Activated CD8-positive, alpha-beta memory T cell treated with anti-CD3 and anti-CD28 coated beads for 36 hours (primary cell): ENCODE results near the gene PRKRIP1. TPM values are rescaled to one million over a fixed set of nuclear protein-coding genes. Genes with fewer than 3 reads are reported as not detected.

Experiments
- CTCF ChIA-PET: fragments of 350-600 bp; sonication (Branson Sonifier 250); formaldehyde crosslinking; loops from one replicate; lab custom pipeline; 2021; ENCODE audit warnings: antibody characterized with exemption; lab: Charles Lee
- POLR2A ChIA-PET: fragments of 350-600 bp; sonication (Branson Sonifier 250); formaldehyde crosslinking; loops from one replicate; lab custom pipeline; 2021; ENCODE audit warnings: antibody characterized with exemption; lab: Charles Lee
- total RNA-seq, 2 experiments: library from RNA; stranded (reverse); gene quantifications; one replicate each; pipeline ENCODE4 v1.2.3, GENCODE V29; 2021

The PRKRIP1 gene
- total RNA-seq, 2 experiments from 2014 or later = 23.8 to 25.5 TPM

DNA sequence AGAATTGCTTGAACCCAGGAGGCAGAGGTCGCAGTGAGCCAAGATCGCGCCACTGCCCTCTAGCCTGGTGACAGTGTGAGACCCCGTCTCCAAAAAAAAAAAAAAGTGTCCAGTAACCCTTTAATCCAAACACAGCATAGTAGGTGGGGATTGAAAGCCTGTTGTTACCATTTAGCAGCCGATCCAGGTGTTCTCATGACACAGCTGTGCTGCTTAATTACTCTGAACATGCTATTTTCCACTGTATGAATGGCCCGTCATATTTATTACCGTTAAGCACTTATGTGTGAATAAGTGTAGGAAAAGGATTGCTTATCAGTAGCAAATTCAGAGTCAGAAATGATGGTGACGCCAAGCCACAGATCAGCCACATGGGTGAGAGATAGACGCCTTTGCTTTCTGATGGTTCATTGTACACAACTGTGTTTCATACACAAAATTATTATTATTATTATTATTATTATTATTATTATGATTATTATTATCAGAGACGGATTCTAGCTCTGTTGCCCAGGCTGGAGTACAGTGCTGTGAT, 25.6 kb downstream of the PRKRIP1 start:
- POLR2A ChIA-PET = no interaction called here
- CTCF ChIA-PET = interaction anchor here (0.6 to 2.5 kb wide), 2 partner anchors 9 to 12 kb away, joined by 5 read pairs; partner anchors contain the start of gene ORAI2

DNA sequence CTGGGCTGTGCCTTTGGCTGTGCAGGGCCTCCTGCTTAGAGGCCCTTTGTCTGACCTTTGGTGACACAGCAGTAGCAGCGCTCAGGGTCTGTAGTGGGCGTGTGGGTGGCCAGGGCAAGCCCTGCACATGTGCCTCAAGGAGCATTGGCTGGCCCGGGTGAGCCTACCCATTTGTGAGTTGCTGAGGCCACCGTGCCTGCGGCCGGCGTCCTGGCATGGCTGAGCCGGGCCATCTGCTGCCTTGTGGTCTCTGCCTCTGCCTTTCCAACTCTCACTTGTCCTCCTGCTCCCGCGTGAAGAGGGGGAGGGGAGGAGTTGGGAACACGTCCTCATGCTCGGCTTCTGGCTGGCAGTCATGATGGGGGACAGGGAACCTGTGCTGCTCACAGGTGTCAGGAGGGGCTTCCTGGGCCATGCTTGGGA, 28.0 kb downstream of the PRKRIP1 start:
- ChIA-PET CTCF (interaction anchor here (3.6 to 4.3 kb wide), 2 partner anchors 8 to 19 kb away, joined by 12 to 25 read pairs; no protein-coding TSS in a partner anchor), POLR2A (no interaction called here)

DNA sequence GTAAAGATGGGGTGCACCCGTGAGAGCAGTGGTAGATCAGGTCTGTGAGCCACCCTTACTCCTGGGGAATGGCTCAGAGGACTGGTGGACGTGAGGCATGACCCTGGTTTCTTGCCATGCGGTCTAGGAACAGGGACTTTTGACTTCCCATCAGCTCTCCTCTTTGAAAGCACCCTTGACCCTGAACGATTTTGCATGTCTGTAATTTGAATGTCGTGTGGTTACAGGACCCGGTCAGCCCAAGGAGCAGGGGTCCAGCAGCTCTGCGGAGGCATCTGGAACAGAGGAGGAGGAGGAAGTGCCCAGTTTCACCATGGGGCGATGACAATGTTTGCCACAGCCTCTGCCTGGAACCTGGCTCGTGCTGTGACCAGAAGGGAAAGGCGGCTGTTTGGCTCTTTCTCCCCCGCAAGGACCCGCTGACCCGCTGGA, 28.6 kb downstream of the PRKRIP1 start:
- POLR2A ChIA-PET = no interaction called here
- CTCF ChIA-PET = interaction anchor here (3.6 to 4.3 kb wide), 2 partner anchors 9 to 20 kb away, joined by 12 to 25 read pairs; no protein-coding TSS in a partner anchor

DNA sequence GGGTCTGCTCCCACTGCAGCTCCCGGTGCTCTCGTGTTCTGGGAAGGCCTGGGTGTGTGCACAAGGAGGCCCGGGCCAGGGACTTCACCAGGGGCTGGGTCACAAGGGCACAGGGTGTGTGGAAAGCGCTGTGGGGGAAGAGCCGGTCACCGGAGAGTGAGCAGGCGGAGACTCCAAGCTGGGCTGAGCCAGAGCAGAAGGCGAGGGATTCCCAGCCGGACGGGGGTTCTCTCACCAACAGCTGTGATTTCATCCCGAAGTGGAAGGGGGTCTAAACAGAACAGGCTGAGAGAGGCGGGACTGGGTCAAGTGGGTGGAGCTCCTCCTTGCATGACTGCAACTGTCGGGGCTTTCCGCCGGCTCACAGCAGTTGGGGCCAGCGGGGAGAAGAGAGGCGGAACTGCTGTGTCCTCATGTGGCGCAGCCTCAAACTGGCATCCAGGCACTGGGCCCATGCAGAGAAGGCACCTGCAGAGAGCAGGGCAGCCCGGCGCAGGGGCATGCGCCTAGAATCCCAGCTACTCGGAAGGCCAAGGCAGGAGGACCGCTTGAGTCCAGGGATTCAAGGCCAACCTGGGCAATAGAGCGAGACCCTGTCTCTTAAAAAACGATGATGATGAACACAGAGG, 29.6 kb downstream of the PRKRIP1 start:
- ChIA-PET CTCF (interaction anchor here (0.7 to 4.3 kb wide), 6 partner anchors 8 to 139 kb away, joined by 3 to 25 read pairs (median 4); partner anchors contain the start of gene SH2B2), POLR2A (interaction anchor here (0.6 to 1.9 kb wide), 6 partner anchors 8 to 843 kb away, joined by 3 to 30 read pairs (median 3); no protein-coding TSS in a partner anchor)

DNA sequence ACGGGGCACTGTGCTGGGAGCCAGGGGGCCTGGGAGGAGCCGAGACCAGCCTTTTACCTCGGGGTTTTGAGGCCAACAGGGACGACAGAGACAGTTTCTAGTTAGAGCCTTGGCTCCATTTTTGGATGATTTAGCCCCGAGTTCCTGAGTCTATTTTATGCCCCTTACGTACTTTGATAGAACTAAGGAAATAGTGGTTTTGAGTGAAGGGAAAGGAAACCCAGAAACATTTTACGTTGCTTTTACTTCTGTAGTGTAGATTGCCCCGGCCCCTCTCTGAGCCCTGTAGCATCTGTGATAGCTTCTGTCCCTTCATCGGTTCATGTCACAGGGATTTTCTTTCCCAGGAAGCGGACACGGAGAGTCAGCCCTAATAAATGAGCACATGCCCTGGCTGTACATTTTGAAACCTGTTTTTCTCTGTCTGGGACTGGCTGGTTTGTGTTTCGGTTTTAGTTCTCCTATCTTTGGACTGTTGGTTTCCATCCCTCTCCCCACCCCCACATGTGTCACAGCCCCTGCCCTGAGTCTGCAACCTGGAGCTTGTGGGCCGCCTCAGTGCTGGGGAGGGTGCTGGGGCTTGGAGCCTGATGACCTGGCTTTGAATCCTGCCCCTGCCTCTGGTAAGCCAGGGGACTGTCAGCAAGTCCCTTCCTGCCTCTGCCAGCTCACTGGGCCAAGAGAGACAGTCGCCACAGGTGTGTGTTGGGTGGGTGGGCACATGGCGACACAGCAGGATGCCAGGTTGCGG, 30.3 kb downstream of the PRKRIP1 start:
- POLR2A ChIA-PET = interaction anchor here (0.6 to 1.9 kb wide), 4 partner anchors 10 to 844 kb away, joined by 3 to 30 read pairs (median 3); no protein-coding TSS in a partner anchor

DNA sequence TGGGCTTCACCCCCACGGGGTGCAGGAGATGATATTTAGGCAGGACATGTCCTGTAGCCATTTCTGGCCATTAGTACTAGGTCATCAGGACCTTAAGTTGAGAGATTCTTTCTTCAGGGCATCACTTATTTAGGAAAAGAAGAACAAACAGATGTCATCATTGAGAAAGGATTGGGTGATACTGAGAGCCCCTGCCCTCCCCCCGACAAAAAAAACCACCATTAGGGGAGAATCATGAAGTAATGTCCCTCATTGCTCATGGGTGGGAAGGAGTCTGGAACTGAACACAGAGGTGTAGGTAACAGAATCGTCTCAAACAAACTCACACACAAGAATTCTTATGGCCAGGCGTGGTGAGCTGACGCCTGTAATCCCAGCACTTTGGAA, 30.8 kb downstream of the PRKRIP1 start:
- POLR2A ChIA-PET = interaction anchor here (1.9 kb wide), 1 partner anchor 11 kb away, joined by 30 read pairs; no protein-coding TSS in a partner anchor
- CTCF ChIA-PET = interaction anchor here (0.8 to 4.3 kb wide), 4 partner anchors 11 to 140 kb away, joined by 3 to 25 read pairs (median 8); partner anchors contain the start of gene SH2B2

More for the DNA sequence above, 30.3 kb downstream of the PRKRIP1 start:
- CTCF ChIA-PET = interaction anchor here (0.8 to 4.3 kb wide), 5 partner anchors 11 to 139 kb away, joined by 3 to 25 read pairs (median 5); partner anchors contain the start of gene SH2B2

DNA sequence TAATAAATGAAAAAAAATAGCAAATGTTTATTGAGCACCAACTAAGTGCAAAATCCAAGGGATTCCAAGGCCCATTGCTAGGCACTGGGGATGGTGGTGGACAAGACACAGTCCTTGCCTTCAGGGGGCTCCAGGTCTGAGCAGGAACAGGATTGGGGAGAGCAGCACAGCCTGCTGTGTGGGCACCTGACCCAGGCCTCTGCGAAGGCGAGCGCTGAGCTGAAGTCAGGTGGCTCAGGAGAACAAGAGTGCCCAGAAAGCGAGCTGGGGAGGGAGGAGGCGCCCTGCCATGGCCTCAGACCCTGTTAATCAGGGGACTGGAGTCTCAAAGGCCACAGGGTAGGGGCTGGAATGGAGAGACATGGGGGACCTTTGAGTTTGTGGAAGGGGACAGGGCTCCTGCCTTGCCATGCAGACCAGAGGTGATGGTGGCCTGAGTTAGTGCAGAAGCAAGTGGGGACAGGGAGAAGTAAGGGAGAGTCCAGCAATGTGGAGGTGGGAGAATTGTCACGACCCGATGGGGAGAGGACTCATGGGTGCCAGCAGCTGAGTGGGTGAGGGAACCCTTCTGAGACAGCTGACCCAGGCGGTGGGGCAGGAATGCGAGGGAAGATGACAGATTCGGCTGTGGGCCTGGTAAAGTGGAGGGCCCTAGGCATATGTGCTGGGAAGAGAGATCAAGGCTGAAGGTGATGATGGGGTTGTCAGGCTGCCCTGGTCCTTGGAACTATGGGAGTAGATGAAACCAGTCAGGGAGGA, 33.2 kb downstream of the PRKRIP1 start:
- POLR2A ChIA-PET = interaction anchor here (0.5 to 0.6 kb wide), 2 partner anchors 12 to 34 kb away, joined by 3 to 5 read pairs; no protein-coding TSS in a partner anchor
- CTCF ChIA-PET = no interaction called here

DNA sequence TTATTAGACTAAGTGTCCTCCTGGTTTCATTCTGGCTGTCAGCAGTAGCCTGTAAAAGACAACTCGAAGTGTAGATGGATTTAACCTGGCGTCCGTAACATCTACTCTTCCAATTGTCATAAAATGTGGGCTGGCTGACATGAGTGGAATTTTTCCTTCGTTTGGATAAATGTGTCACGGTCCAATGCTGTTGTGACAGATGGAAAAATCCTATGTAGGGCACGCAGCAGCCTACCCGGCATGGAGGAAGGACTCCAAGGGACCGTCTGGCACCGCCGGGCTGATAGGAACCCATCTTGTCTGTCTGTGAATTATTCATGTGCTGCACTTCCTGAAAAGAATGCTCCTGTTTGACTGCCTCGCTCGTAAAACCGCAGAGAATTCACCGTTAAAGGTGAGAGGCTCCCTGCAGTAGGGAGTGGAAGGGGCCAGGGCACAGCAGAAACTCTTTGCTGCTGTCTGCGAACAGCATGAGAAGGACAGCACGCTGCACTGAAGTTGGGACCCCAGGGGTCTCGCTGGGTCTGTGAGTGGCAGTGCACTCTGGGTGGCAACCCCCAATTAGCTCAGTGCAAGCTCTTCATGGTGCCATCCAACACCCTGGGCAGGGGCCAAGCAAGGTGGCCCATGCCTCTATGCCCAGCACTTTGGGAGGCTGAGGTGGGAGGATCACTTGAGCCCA, 35.6 kb downstream of the PRKRIP1 start:
- CTCF ChIA-PET = interaction anchor here (0.7 to 1.8 kb wide), 2 partner anchors 15 to 502 kb away, joined by 3 to 7 read pairs; no protein-coding TSS in a partner anchor
- POLR2A ChIA-PET = interaction anchor here (0.6 to 1.5 kb wide), 2 partner anchors 16 to 19 kb away, joined by 3 to 8 read pairs; no protein-coding TSS in a partner anchor

DNA sequence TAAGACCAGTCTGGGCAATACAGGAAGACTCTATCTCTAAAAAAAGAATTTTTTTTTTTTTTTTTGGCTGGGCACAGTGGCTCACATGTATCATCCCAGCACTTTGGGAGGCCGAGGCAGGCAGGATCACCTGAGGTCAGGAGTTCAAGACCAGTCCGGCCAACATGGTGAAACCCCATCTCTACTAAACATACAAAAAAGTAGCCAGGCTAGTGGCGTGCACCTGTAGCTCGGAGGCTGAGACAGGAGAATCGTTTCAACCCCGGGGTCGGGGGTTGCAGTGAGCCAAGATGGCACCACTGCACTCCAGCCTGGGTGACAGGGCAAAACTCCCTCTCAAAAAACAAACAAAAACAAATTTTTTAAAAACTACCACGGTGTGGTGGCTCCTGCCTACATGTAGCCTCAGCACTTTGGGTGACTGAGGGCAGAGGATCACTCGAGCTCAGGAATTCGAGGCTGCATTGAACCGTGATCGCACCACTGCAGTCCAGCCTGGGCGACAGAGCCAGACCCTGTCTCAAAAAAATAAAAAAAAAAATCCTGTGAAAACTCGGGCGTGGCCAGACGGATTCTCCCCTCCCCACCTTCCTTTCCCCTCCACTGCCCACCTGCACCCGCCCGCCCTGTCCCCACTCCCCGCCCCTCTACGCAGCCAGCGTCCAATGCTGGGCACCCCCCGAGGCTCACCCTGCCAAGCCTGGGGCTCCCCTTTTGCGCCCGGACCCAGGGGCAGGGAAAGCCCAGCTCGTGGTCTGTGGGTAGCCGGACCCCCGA, 36.5 kb downstream of the PRKRIP1 start:
- CTCF ChIA-PET = interaction anchor here (1.8 to 2.9 kb wide), 2 partner anchors 16 to 27 kb away, joined by 7 to 14 read pairs; no protein-coding TSS in a partner anchor
- POLR2A ChIA-PET = interaction anchor here (0.7 to 1.5 kb wide), 2 partner anchors 17 to 24 kb away, joined by 3 to 8 read pairs; no protein-coding TSS in a partner anchor

DNA sequence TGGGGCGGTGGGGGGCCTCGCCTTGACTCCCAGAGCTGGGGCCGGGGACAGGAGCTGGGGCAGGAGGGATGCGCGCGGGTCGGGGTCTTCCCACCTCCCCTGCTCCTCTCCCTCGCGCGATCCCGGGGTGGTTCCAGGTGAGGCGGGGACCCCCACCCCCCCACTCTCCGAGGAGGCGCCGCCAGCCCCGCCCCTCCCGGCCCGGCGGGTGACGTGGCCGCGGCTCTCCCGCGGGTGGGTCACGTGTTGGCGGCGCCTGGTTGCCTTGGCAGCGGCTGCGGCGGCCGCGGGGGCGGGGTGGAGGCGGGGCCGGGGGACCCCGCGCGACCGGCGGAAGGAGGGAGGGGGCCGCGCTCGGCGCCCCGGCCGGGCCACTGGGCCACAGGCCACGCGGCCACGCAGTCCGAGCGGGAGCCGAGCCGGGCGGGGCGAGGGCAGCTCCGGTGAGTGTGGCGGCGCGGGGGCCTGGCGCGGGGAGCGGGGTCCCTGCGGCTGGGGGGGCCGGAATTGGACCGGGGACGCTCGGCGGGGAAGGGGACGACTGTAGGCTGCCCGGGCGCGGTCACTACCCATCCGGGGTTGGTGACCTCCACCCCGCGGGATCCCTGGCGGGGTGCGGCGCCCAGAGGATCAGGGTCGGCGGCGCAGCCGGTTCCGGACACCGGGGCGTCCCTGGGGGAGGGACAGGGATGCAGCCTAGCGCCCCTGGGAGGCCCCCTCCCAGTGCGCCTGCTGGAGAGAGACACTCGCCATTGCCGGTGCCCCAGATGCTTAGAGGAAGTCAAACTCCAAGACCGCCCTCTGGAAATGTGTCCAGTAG, 37.3 kb downstream of the PRKRIP1 start, which contains the start of gene ORAI2:
TSS of gene ORAI2 (plus strand) at position 357 of the 820 bp plus-strand sequence. CDS start 5,382 bp downstream, outside the sequence.
- CTCF ChIA-PET = interaction anchor here (0.6 to 2.9 kb wide), 6 partner anchors 8 to 32 kb away, joined by 3 to 14 read pairs (median 4); no protein-coding TSS in a partner anchor
- POLR2A ChIA-PET = interaction anchor here (0.7 to 1.1 kb wide), 2 partner anchors 8 to 23 kb away, joined by 3 to 5 read pairs; no protein-coding TSS in a partner anchor

DNA sequence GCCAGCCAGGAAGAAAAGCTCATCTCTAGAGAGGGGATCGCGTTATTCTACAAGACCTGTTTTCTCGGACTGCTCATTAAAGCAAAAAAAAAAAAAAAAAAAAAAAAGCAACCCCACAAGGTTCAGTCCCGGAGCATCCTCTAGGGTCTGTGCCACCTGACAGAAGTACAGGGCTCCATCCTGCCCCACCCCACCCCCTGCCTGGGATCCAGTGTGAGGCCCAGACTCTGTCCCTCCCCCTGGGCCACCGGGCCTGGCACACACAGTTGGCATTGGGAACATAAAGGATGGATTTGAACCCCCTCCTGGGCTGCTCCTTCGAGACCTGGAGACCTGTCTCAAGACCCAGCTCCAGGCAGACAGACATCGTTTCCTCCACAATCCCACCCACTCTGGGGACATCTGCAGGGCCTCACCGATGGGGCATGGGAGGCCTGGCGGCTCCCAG, 37.9 kb downstream of the PRKRIP1 start:
- CTCF ChIA-PET = interaction anchor here (0.6 to 2.9 kb wide), 6 partner anchors 8 to 33 kb away, joined by 3 to 14 read pairs (median 4); no protein-coding TSS in a partner anchor
- POLR2A ChIA-PET = interaction anchor here (1.1 kb wide), 1 partner anchor 9 kb away, joined by 5 read pairs; no protein-coding TSS in a partner anchor

DNA sequence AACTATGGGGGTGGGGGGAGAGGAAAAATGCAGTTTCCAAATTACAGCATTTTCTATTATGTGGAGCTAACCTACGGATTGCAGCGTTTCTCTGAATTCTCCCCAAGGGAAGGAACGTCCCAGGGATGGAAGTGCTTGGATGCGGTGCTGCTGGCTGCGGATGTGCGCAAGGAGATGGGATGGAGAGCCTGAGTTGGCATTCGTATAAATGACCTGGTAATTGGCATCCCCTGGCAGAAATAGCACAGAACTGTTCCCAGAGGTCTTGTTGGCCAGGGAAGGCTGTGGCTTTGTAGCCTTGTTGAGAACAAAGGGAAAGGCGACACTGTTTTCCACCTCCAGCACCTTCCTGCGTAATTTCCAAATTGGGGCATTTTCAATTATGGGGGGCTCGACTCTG, 40.0 kb downstream of the PRKRIP1 start:
- CTCF ChIA-PET = interaction anchor here (1.3 kb wide), 1 partner anchor 20 kb away, joined by 3 read pairs; no protein-coding TSS in a partner anchor
- POLR2A ChIA-PET = no interaction called here

DNA sequence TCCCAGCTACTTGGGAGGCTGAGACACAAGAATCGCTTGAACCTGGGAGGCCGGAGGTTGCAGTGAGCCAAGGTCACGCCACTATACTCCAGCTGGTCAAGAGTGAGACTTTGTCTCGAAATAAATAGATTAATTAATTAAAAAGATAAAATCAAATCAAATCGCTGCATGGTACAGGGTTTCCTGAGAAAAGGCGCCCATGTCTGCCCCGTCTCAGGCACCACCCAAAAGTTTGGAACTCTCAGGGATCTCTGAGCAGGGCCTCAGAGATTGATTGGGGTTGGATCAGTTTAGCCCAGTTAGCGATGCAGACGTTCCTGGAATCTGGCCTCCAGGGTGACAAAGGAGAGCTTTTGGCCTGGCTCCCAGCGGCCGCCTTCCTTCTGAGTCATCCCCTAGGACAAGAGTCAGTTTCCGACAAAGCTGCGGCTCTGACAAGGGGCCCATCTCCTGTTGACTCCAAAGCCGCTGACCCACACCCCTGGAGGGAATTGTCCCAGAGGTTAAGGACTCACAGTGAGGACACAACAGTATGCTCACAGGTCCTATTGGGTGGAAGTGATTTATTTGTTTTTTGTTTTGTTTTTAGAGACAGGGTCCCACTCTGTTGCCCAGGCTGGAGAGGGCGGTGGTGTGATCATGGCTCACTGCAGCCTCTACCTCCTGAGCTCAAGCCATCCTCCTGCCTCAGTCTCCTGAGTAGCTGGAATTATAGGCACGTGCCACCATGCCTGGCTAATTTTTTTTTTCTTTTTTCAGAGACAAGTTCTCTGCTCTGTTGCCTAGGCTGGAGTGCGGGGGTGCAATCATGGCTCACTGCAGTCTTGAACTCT, 44.0 kb downstream of the PRKRIP1 start:
- POLR2A ChIA-PET = no interaction called here
- CTCF ChIA-PET = interaction anchor here (0.6 kb wide), 1 partner anchor 10 kb away, joined by 3 read pairs; no protein-coding TSS in a partner anchor

DNA sequence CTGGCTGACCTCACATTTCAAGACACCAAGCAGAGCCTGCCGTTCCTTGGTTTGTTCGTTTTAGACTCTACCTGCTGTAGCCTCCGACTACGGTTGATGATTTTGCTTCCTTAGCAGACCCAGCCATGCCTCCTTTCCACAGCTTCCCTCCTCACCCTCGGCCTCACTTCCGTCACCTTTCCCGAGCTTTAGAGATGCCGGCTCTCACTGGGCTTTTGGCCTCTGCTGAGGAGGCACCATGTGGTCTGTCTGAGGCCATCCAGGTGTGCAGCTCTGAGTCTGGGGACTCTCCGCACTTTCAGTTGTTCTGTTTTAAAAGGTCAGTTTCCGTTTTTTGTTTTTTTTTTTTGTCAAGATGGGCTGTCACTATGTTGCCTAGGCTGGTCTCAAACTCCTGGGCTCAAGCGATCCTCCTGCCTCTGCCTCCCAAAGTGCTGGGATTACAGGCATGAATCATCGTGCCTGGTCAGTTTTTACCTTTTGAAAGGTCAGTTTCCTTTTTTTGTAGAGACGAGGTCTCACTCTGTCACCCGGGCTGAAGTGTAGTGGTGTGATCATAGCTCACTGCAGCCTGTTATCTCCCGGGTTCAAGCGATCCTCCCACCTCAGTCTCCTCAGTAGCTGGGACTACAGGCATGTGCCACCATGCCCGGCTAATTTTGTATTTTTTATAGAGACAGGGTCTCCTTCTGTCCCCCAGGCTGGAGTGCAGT, 49.0 kb downstream of the PRKRIP1 start:
- CTCF ChIA-PET = no interaction called here
- POLR2A ChIA-PET = no interaction called here
